H9 (cell line): ENCODE data around the gene NCOR2. TPM values are rescaled to one million over a fixed set of nuclear protein-coding genes. Genes with fewer than 3 reads are reported as not detected.

Experiments
- DNase-seq: peaks from one replicate; pipeline ENCODE4 v3.0.0-alpha.2; 2017
- H2AFZ ChIP-seq: one replicate; pipeline ENCODE4 v1.6.1; 2013; ENCODE audit warnings: mild to moderate bottlenecking, low read length, control low read depth, moderate library complexity
- H2AK5ac ChIP-seq: 2 replicates; pipeline ENCODE4 v1.6.1; 2013; ENCODE audit warnings: low read length, control low read depth, mixed read lengths; ENCODE audit not compliant: insufficient read length
- H2BK120ac ChIP-seq: one replicate; pipeline ENCODE4 v1.6.1; 2013; ENCODE audit warnings: low read depth, mild to moderate bottlenecking, low read length, control low read depth, inconsistent platforms; ENCODE audit not compliant: poor library complexity, severe bottlenecking
- H2BK12ac ChIP-seq: 2 replicates; pipeline ENCODE4 v1.6.1; 2013; ENCODE audit warnings: low read length, control low read depth, mixed read lengths, low read depth; ENCODE audit not compliant: insufficient read length
- H2BK15ac ChIP-seq: 2 replicates; pipeline ENCODE4 v1.6.1; 2013; ENCODE audit warnings: low read depth, low read length, control low read depth
- H2BK20ac ChIP-seq: one replicate; pipeline ENCODE4 v1.6.1; 2013; ENCODE audit warnings: low read depth, mild to moderate bottlenecking, low read length, control low read depth, inconsistent platforms; ENCODE audit not compliant: poor library complexity, severe bottlenecking
- H2BK5ac ChIP-seq: 2 replicates; pipeline ENCODE4 v1.6.1; 2013; ENCODE audit warnings: low read length, control low read depth, mixed read lengths; ENCODE audit not compliant: insufficient read length
- H3K14ac ChIP-seq: 2 replicates; pipeline ENCODE4 v1.6.1; 2013; ENCODE audit warnings: low read length, control low read depth; ENCODE audit not compliant: insufficient read depth
- H3K18ac ChIP-seq: 2 replicates; pipeline ENCODE4 v1.6.1; 2013; ENCODE audit warnings: low read depth, mild to moderate bottlenecking, mixed read lengths, low read length, control low read depth; ENCODE audit not compliant: insufficient read length
- H3K23ac ChIP-seq: 2 replicates; pipeline ENCODE4 v1.6.1; 2013; ENCODE audit warnings: low read length, control low read depth, mixed read lengths, low read depth; ENCODE audit not compliant: insufficient read length
- H3K23me2 ChIP-seq: 2 replicates; pipeline ENCODE4 v1.6.1; 2013; ENCODE audit warnings: low read depth, mild to moderate bottlenecking, mixed read lengths, low read length, control low read depth; ENCODE audit not compliant: insufficient read length, poor library complexity, severe bottlenecking
- H3K27ac ChIP-seq: 2 replicates; pipeline ENCODE4 v1.5.1; 2013; ENCODE audit warnings: low read length, control low read depth, mixed read lengths, low read depth; ENCODE audit not compliant: insufficient read length
- H3K27me3 ChIP-seq: 2 replicates; pipeline ENCODE4 v1.6.1; 2013; ENCODE audit warnings: low read length, control low read depth, inconsistent platforms; ENCODE audit not compliant: insufficient read depth
- H3K4ac ChIP-seq: 2 replicates; pipeline ENCODE4 v1.6.1; 2013; ENCODE audit warnings: low read depth, mild to moderate bottlenecking, control low read depth, inconsistent platforms, low read length, moderate library complexity
- H3K4me1 ChIP-seq: 2 replicates; pipeline ENCODE4 v1.6.1; 2013; ENCODE audit warnings: low read length, control low read depth, inconsistent platforms; ENCODE audit not compliant: insufficient read depth
- H3K4me2 ChIP-seq: 2 replicates; pipeline ENCODE4 v1.6.1; 2013; ENCODE audit warnings: low read length, control low read depth, mixed read lengths; ENCODE audit not compliant: insufficient read length, insufficient read depth
- H3K56ac ChIP-seq: 2 replicates; pipeline ENCODE4 v1.6.1; 2013; ENCODE audit warnings: low read depth, mild to moderate bottlenecking, mixed read lengths, low read length, control low read depth; ENCODE audit not compliant: insufficient read length
- H3K79me1 ChIP-seq: 2 replicates; pipeline ENCODE4 v1.6.1; 2013; ENCODE audit warnings: low read depth, mild to moderate bottlenecking, moderate library complexity, low read length, control low read depth, inconsistent platforms; ENCODE audit not compliant: insufficient read depth, poor library complexity, severe bottlenecking
- H3K79me2 ChIP-seq: 2 replicates; pipeline ENCODE4 v1.6.1; 2013; ENCODE audit warnings: low read length, control low read depth, inconsistent platforms; ENCODE audit not compliant: insufficient read depth
- H3K9ac ChIP-seq: 2 replicates; pipeline ENCODE4 v1.6.1; 2013; ENCODE audit warnings: low read length, control low read depth, mixed read lengths; ENCODE audit not compliant: insufficient read length; ENCODE audit errors: extremely low read depth
- H3K9me3 ChIP-seq: one replicate; pipeline ENCODE4 v1.6.1; 2013; ENCODE audit warnings: low read depth, low read length, inconsistent platforms; ENCODE audit not compliant: control insufficient read depth
- H3T11ph ChIP-seq: one replicate; pipeline ENCODE4 v1.6.1; 2013; ENCODE audit warnings: mild to moderate bottlenecking, low read length, control low read depth, inconsistent platforms
- H4K20me1 ChIP-seq: one replicate; pipeline ENCODE4 v1.6.1; 2013; ENCODE audit not compliant: control insufficient read depth, insufficient read length, insufficient read depth
- H4K5ac ChIP-seq: 2 replicates; pipeline ENCODE4 v1.6.1; 2013; ENCODE audit warnings: low read depth, mild to moderate bottlenecking, mixed read lengths, low read length, control low read depth; ENCODE audit not compliant: insufficient read length
- H4K8ac ChIP-seq: replicated peaks from 2 replicates; pipeline ENCODE4 v1.6.1; 2013; ENCODE audit warnings: low read length, control low read depth, mixed read lengths, low read depth; ENCODE audit not compliant: insufficient read length
- H4K91ac ChIP-seq: 2 replicates; pipeline ENCODE4 v1.6.1; 2013; ENCODE audit warnings: low read depth, mild to moderate bottlenecking, moderate library complexity, mixed read lengths, low read length, control low read depth; ENCODE audit not compliant: insufficient read length
- H3K27ac Mint-ChIP-seq, 3 experiments: 2 replicates in 2 of 3; 3 replicates in 1 of 3; pipeline ENCODE4 v1.8.0; 2020 to 2021; ENCODE audit warnings: mixed read lengths in 3 of 3, mild to moderate bottlenecking in 1 of 3, moderate library complexity in 1 of 3
- H3K27me3 Mint-ChIP-seq: 2 replicates; pipeline ENCODE4 v1.8.0; 2021; ENCODE audit warnings: low read depth, mild to moderate bottlenecking, moderate library complexity, mixed read lengths
- H3K36me3 Mint-ChIP-seq, 3 experiments: 2 replicates in 2 of 3; 3 replicates in 1 of 3; pipeline ENCODE4 v1.8.0; 2020 to 2021; ENCODE audit warnings: low read depth in 3 of 3, mixed read lengths in 3 of 3; ENCODE audit not compliant: insufficient read depth in 1 of 3
- H3K4me1 Mint-ChIP-seq, 2 experiments: 2 replicates each; pipeline ENCODE4 v1.8.0; 2020; ENCODE audit warnings: mixed read lengths in 2 of 2
- H3K4me3 Mint-ChIP-seq, 2 experiments: 2 replicates in 1 of 2; 3 replicates in 1 of 2; pipeline ENCODE4 v1.8.0; 2020 to 2021; ENCODE audit warnings: mild to moderate bottlenecking in 2 of 2, mixed read lengths in 2 of 2, moderate library complexity in 1 of 2
- H3K9me3 Mint-ChIP-seq, 2 experiments: 2 replicates in 1 of 2; 3 replicates in 1 of 2; pipeline ENCODE4 v1.8.0; 2020; ENCODE audit warnings: mild to moderate bottlenecking in 2 of 2, mixed read lengths in 2 of 2, moderate library complexity in 1 of 2
- CTCF ChIP-seq: fragments of 200-600 bp; sonication (generic); conservative IDR thresholded peaks from 3 replicates; pipeline ENCODE4 v1.8.0; 2021; ENCODE audit warnings: antibody characterized with exemption, mild to moderate bottlenecking
- WGBS: extraction: QIAGEN DNeasy Blood & Tissue Kit; methylation state at CpG from one replicate; pipeline ENCODE4 v1.1.7; 2013; ENCODE audit warnings: missing lambda C conversion rate, low lambda C conversion rate, mixed read lengths; ENCODE audit not compliant: insufficient read length; ENCODE audit errors: extremely low coverage; 5-methylcytosine and 5-hydroxymethylcytosine counted together
- total RNA-seq: library from RNA; stranded (reverse); gene quantifications from 2 replicates; pipeline ENCODE4 v1.2.1, GENCODE V29; 2021

The NCOR2 gene
- total RNA-seq, 1 experiment from 2014 or later: 226 TPM

GRCh38 chr12:124536641-124537040, 30.8 kb downstream of the NCOR2 start:
- H3K4me1 ChIP-seq: peaks cover 7% of the 10 kb centered on the region; the same call in 1 of the 2 replicates
- H2BK12ac ChIP-seq: no peak overlapping the region
- no peak overlapping the region for H2BK120ac ChIP-seq
- DNase-seq: no peak
- H3K56ac ChIP-seq: no peak overlapping the region
- peaks cover 46% of the 10 kb centered on the region; the same call in 1 of the 2 replicates for H3K79me2 ChIP-seq
- no peak overlapping the region for H2AK5ac ChIP-seq
- no peaks in the 10 kb centered on the region for H3K27me3 Mint-ChIP-seq
- no peak overlapping the region for H3K4ac ChIP-seq
- H3K4me1 Mint-ChIP-seq: peaks cover 42 to 60% of the 10 kb centered on the region in 2 experiments
- peak overlapping the region in 2 of 3 experiments; percentile 13 to 49; a peak in 3 of 7 replicates for H3K27ac Mint-ChIP-seq
- H4K5ac ChIP-seq: no peak overlapping the region
- H3K23ac ChIP-seq: no peak overlapping the region
- no peak overlapping the region for H3K27ac ChIP-seq
- no peak overlapping the region for H3K4me3 Mint-ChIP-seq
- H3K18ac ChIP-seq: no peak overlapping the region
- H3K14ac ChIP-seq: no peak overlapping the region
- TF ChIP-seq CTCF: no peak
- H4K8ac ChIP-seq: no peak overlapping the region
- H4K20me1 ChIP-seq: no peaks in the 10 kb centered on the region
- H2BK20ac ChIP-seq: no peak overlapping the region
- H2AFZ ChIP-seq: no peak overlapping the region
- H3K79me1 ChIP-seq: peaks cover 6% of the 10 kb centered on the region
- no peak overlapping the region for H2BK15ac ChIP-seq
- no peaks in the 10 kb centered on the region for H3K23me2 ChIP-seq
- no peak overlapping the region for H3K9ac ChIP-seq
- no peak overlapping the region for H3T11ph ChIP-seq
- no peaks in the 10 kb centered on the region for H3K9me3 ChIP-seq
- H3K9me3 Mint-ChIP-seq: no peaks in the 10 kb centered on the region
- H2BK5ac ChIP-seq: no peak overlapping the region
- H4K91ac ChIP-seq: no peak overlapping the region
- no CpG with 5 or more reads among the region's 9 CpGs for WGBS
- no peaks in the 10 kb centered on the region for H3K27me3 ChIP-seq
- peaks cover 4 to 32% (median 20%) of the 10 kb centered on the region in 3 experiments; a peak in 6 of 7 replicates for H3K36me3 Mint-ChIP-seq
- no peak overlapping the region for H3K4me2 ChIP-seq
